Spleen (tissue), 11 donors: ENCODE measurements around the gene ODF2. TPM values are rescaled to one million over a fixed set of nuclear protein-coding genes. Genes with fewer than 3 reads are reported as not detected.
A peak's percentile ranks its signal among the peaks of the same experiment; 100 is the strongest.
"Not testable (repeated sequence)": the region's sequence is repeated elsewhere in the genome, so short reads cannot be mapped to it uniquely, and the experiment has no call there.

Experiments used
- DNase-seq: peaks from one replicate; pipeline ENCODE4 v3.0.0-alpha.2; 2020
- H3K27ac ChIP-seq, 8 donors: fragments of 200-600 bp; sonication (generic) in 7 of 8; 1 replicate in 4 of 8; 2 replicates in 4 of 8; pipeline versions ENCODE4 v1.5.0 to v1.8.0; 2016 to 2021; ENCODE audit warnings: inconsistent platforms in 4 of 8, mild to moderate bottlenecking in 4 of 8, moderate library complexity in 1 of 8
- H3K27me3 ChIP-seq, 7 donors: fragments of 200-600 bp; sonication (generic) in 6 of 7; replicated peaks in 1 of 7; 1 replicate in 4 of 7; 2 replicates in 3 of 7; pipeline versions ENCODE4 v1.5.0 to v1.8.0; 2016 to 2021; ENCODE audit warnings: inconsistent platforms in 3 of 7, mild to moderate bottlenecking in 1 of 7
- H3K36me3 ChIP-seq, 6 donors: fragments of 200-600 bp; sonication (generic) in 5 of 6; 1 replicate in 4 of 6; 2 replicates in 2 of 6; pipeline versions ENCODE4 v1.5.0 to v1.8.0; 2016 to 2021; ENCODE audit warnings: inconsistent platforms in 2 of 6
- H3K4me1 ChIP-seq, 6 donors: fragments of 200-600 bp; sonication (generic) in 5 of 6; 1 replicate in 3 of 6; 2 replicates in 3 of 6; pipeline versions ENCODE4 v1.5.0 to v1.8.0; 2016 to 2021; ENCODE audit warnings: inconsistent platforms in 3 of 6
- H3K4me3 ChIP-seq, 8 donors: fragments of 200-600 bp; sonication (generic) in 7 of 8; 1 replicate in 4 of 8; 2 replicates in 4 of 8; pipeline versions ENCODE4 v1.5.0 to v1.8.0; 2016 to 2021; ENCODE audit warnings: inconsistent platforms in 4 of 8, mild to moderate bottlenecking in 4 of 8, moderate library complexity in 2 of 8
- H3K9me3 ChIP-seq, 8 donors: fragments of 200-600 bp; sonication (generic) in 7 of 8; 1 replicate in 4 of 8; 2 replicates in 4 of 8; pipeline versions ENCODE4 v1.5.0 to v1.8.0; 2016 to 2021; ENCODE audit warnings: inconsistent platforms in 4 of 8
- POLR2A ChIP-seq, 3 donors: fragments of 450-650 bp; IDR thresholded peaks; one replicate each; pipeline ENCODE4 v1.5.1; 2017; ENCODE audit warnings: antibody characterized with exemption in 3 of 3, mild to moderate bottlenecking in 1 of 3
- POLR2AphosphoS5 ChIP-seq, 3 donors: sonication (generic); formaldehyde crosslinking; IDR thresholded peaks; one replicate each; pipeline ENCODE4 v1.5.1; 2017; ENCODE audit warnings: antibody characterized with exemption in 3 of 3
- WGBS, 5 donors: extraction: QIAGEN DNeasy Blood & Tissue Kit in 3 of 5; methylation state at CpG; one replicate each; pipeline versions ENCODE4 v1.1.5 to v1.1.7; 2013 to 2018; 5-methylcytosine and 5-hydroxymethylcytosine counted together
- intact Hi-C: fragments of 100-400 bp; cut with DNase I; formaldehyde crosslinking; loops from one replicate; pipeline ENCODE4 v1.15.0; 2023; ENCODE audit warnings: low total_unique reads
- polyA plus RNA-seq, 3 donors: library from polyadenylated mRNA; stranded (reverse); fragments of 200-250 nt; gene quantifications; one replicate each; pipeline ENCODE4 v1.2.1, GENCODE V29; 2013
- total RNA-seq, 7 donors: library from RNA; depleted of rRNA in 3 of 7; stranded (reverse); fragments of >200 nt in 3 of 7; fragmentation: NEBNext Ultra II Directional in 4 of 7; extraction: Animal tissue kit (Norgen Biotek cat#: 25700) in 4 of 7; gene quantifications; one replicate each; pipeline versions ENCODE4 v1.1.0 to v1.2.1, GENCODE V29; 2016 to 2021
- TF ChIP-seq, protein P1 (sequence below), 11 experiments: fragments of 200-600 bp in 7 of 11; fragments of 450-650 bp in 4 of 11; sonication (generic) in 4 of 11; IDR thresholded peaks in 8 of 11; conservative IDR thresholded peaks in 3 of 11; 1 replicate in 7 of 11; 2 replicates in 4 of 11; pipeline versions ENCODE4 v1.4.0 to v1.8.0; 2016 to 2021; ENCODE audit warnings: antibody characterized with exemption in 11 of 11, inconsistent platforms in 4 of 11, mild to moderate bottlenecking in 1 of 11
- donor health status: healthy with polysubstance abuse.
- donor health status: DM: no; HTN: no; CAD: no; lungs with moderate emphysema.
- donor health status: DM: no; HTN: no; CAD: no.
- donor health status: Bipolar disorder and iron deficiency.
- donor health status: healthy.
- donor health status: DM: no; HTN: no; CAD: no.
- donor health status: DM: yes; HTN: yes; CAD: no.

The ODF2 gene
- total and polyA plus RNA-seq, 10 donors = 13.4 to 37.5 (median 26.6) TPM

DNA sequence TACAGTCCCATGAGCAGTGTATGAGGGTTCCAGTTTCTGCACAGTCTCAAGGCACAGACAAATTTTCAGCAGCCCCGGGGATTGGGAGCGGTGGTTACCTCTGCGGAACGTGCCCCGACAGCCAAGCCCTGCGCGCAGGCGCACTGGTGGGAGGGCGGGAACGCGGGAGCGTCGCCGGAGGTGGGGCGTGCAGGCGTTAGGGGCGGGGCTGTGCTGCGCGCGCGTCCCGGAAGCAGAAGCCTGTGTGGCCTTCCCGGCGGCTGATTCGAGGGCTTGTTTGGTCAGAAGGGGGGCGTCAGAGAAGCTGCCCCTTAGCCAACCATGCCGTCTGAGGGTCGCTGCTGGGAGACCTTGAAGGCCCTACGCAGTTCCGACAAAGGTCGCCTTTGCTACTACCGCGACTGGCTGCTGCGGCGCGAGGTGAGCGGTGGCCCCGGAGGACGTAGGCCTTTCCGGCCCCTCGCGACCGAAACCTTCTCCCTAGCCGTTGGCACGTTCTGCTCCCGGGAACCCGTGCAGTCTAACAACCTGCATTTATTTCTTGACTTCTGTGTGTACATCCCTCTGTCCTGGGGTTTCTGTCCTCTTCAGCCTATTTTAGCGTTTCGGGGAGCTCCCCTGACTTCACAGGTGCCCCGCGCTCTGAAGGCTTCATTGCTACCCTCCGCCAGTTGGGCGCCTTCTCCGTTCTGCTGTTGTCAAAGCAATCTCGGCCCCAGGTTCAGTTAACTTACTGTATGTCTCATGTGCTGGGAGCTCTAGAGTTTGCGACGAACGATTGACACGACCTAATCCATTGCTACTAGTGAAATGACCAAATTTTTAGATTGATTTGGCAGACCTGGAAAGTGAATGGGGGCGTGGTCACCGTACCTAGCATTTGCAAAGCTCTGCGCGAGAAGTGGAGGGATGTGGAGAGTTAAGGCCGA is 48.9 kb downstream of the ODF2 start, which contains the start of gene GLE1:
TSS of gene GLE1 (plus strand) at position 235 of the 929 bp plus-strand sequence. CDS start at position 322, 87 bp downstream.
- no peaks in the 10 kb centered on the region for H3K9me3 ChIP-seq
- H3K36me3 ChIP-seq = peaks cover 0 to 55% (median 22%) of the 10 kb centered on the region in 6 donors
- H3K27me3 ChIP-seq = no peaks in the 10 kb centered on the region
- WGBS, 5 donors = 0% methylated on average over 40 to 64 of the region's 64 CpGs
- peak within 1 kb of the TSS; percentile 72 to 98 (median 89) for H3K4me3 ChIP-seq
- TF ChIP-seq POLR2AphosphoS5 (IDR thresholded peaks at IDR 0.05) = peak; percentile 96 to 97 (median 97)
- peak in 2 of 3 donors; percentile 26 to 44 for TF ChIP-seq POLR2A (IDR thresholded peaks at IDR 0.05)
- TF ChIP-seq, protein P1, sequence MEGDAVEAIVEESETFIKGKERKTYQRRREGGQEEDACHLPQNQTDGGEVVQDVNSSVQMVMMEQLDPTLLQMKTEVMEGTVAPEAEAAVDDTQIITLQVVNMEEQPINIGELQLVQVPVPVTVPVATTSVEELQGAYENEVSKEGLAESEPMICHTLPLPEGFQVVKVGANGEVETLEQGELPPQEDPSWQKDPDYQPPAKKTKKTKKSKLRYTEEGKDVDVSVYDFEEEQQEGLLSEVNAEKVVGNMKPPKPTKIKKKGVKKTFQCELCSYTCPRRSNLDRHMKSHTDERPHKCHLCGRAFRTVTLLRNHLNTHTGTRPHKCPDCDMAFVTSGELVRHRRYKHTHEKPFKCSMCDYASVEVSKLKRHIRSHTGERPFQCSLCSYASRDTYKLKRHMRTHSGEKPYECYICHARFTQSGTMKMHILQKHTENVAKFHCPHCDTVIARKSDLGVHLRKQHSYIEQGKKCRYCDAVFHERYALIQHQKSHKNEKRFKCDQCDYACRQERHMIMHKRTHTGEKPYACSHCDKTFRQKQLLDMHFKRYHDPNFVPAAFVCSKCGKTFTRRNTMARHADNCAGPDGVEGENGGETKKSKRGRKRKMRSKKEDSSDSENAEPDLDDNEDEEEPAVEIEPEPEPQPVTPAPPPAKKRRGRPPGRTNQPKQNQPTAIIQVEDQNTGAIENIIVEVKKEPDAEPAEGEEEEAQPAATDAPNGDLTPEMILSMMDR (IDR thresholded peaks at IDR 0.05 in 8 of 11, conservative IDR thresholded peaks at IDR 0.05 in 3 of 11) = peak in 1 of 11 experiments; percentile 22
- H3K4me1 ChIP-seq = peaks cover 10 to 55% (median 28%) of the 10 kb centered on the region in 6 donors
- H3K27ac ChIP-seq = peak within 1 kb of the TSS; percentile 83 to 95 (median 92)
- intact Hi-C loops = loop anchor here (10.0 kb wide), 1 partner anchor 50 kb away; the partner anchor contains the start of gene SPTAN1
- DNase-seq = peak; percentile 99

DNA sequence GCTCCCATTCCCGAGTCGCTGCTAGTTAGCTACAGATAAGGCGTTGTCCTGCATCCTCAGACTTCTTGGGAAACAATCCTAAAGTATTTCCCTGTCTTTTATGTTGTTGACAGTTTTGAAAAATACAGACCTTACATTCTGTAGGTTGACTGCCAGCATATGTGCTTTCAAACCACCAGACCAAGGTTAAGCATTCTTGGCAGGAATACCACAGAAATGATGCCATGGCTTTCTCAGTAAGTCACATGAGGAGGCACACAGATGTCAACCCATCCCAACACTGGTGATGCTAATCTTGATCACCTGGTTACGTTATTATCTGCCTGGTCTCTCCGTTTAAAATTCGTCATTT is 49.6 kb downstream of the ODF2 start:
- peak overlapping the region in 6 of 8 donors; percentile 83 to 95 (median 92) for H3K27ac ChIP-seq
- TF ChIP-seq, protein P1 (IDR thresholded peaks at IDR 0.05 in 8 of 11, conservative IDR thresholded peaks at IDR 0.05 in 3 of 11) = no peak
- TF ChIP-seq POLR2AphosphoS5 (IDR thresholded peaks at IDR 0.05) (no peak), POLR2A (IDR thresholded peaks at IDR 0.05) (no peak)
- H3K9me3 ChIP-seq = no peaks in the 10 kb centered on the region
- 35 to 41% (median 40%) methylated on average over 6 of the region's 6 CpGs for WGBS, 5 donors
- H3K4me3 ChIP-seq = peak overlapping the region; percentile 72 to 98 (median 89)
- no peaks in the 10 kb centered on the region for H3K27me3 ChIP-seq
- intact Hi-C loops = loop anchor here (10.0 kb wide), 1 partner anchor 49 kb away; the partner anchor contains the start of gene SPTAN1
- DNase-seq = no peak
- H3K36me3 ChIP-seq = peaks cover 0 to 55% (median 23%) of the 10 kb centered on the region in 6 donors
- peaks cover 10 to 61% (median 28%) of the 10 kb centered on the region in 6 donors for H3K4me1 ChIP-seq

DNA sequence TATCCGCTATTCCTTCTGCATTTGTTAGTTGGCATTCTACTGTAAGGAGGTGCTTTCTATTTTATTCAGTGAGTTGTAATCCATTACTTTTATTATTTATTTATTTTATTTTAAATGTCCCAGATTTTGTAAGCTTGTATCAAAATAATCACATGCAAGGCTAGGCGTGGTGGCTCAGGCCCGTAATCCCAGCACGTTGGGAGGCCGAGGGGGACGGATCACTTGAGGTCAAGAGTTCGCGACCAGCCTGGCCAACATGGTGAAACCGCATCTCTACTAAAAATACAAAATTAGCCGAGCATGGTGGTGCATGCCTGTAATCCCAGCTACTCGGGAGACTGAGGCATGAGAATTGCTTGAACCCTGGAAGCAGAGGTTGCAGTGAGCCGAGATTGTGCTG is 50.1 kb downstream of the ODF2 start:
- peak overlapping the region in 2 of 8 donors; percentile 86 to 88 for H3K4me3 ChIP-seq
- H3K36me3 ChIP-seq = peaks cover 0 to 55% (median 25%) of the 10 kb centered on the region in 6 donors
- DNase-seq, H3K27me3 ChIP-seq, H3K27ac ChIP-seq, H3K9me3 ChIP-seq: not testable (repeated sequence)
- H3K4me1 ChIP-seq = peaks cover 10 to 66% (median 28%) of the 10 kb centered on the region in 6 donors
- 89 to 94% (median 91%) methylated on average over 12 of the region's 12 CpGs for WGBS, 5 donors
- intact Hi-C loops = loop anchor here (10.0 kb wide), 1 partner anchor 49 kb away; the partner anchor contains the start of gene SPTAN1

DNA sequence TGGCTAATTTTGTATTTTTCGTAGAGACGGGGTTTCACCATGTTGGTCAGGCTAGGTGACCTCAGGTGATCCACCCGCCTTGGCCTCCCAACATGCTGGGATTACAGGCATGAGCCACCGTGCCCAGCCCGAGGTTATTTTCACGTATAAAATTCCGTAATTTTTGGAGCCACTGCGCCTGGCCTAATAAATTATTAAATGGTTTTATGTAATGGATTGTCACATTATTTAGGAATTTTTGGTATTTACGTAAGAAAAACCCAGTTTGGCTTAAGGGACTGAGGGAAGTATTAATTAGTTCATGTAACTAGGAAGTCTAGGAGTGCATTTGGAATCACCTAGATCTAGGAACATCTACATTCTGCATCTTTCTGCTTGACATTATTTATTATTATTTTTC is 57.0 kb downstream of the ODF2 start:
- no peak overlapping the region for H3K4me3 ChIP-seq
- no peaks in the 10 kb centered on the region for H3K9me3 ChIP-seq
- DNase-seq = no peak
- H3K36me3 ChIP-seq = peaks cover 0 to 100% (median 74%) of the 10 kb centered on the region in 6 donors
- no peaks in the 10 kb centered on the region for H3K27me3 ChIP-seq
- H3K27ac ChIP-seq = peak overlapping the region in 2 of 8 donors; percentile 1 to 14
- H3K4me1 ChIP-seq = peaks cover 0 to 47% (median 16%) of the 10 kb centered on the region in 6 donors
- TF ChIP-seq, protein P1 (IDR thresholded peaks at IDR 0.05 in 8 of 11, conservative IDR thresholded peaks at IDR 0.05 in 3 of 11) = no peak
- TF ChIP-seq POLR2AphosphoS5 (IDR thresholded peaks at IDR 0.05) (no peak), POLR2A (IDR thresholded peaks at IDR 0.05) (no peak)
- intact Hi-C loops = no loop called here
- WGBS, 5 donors = 94 to 97% (median 97%) methylated on average over 9 of the region's 9 CpGs
